Uterus (tissue), 2 donors: ENCODE data around the gene CAPN9.

Experiments used
- POLR2A ChIP-seq, 2 donors: fragments of 450-650 bp; IDR thresholded peaks; one replicate each; pipeline ENCODE4 v1.6.1; 2016; ENCODE audit warnings: antibody characterized with exemption in 2 of 2, mild to moderate bottlenecking in 1 of 2, moderate library complexity in 1 of 2
- TF ChIP-seq, protein P1 (sequence below), 4 experiments: fragments of 200-600 bp in 2 of 4; fragments of 450-650 bp in 2 of 4; sonication (generic) in 2 of 4; IDR thresholded peaks; one replicate each; pipeline ENCODE4 v1.5.1; 2016 to 2019; ENCODE audit warnings: antibody characterized with exemption in 4 of 4, mild to moderate bottlenecking in 2 of 4, moderate library complexity in 1 of 4

DNA sequence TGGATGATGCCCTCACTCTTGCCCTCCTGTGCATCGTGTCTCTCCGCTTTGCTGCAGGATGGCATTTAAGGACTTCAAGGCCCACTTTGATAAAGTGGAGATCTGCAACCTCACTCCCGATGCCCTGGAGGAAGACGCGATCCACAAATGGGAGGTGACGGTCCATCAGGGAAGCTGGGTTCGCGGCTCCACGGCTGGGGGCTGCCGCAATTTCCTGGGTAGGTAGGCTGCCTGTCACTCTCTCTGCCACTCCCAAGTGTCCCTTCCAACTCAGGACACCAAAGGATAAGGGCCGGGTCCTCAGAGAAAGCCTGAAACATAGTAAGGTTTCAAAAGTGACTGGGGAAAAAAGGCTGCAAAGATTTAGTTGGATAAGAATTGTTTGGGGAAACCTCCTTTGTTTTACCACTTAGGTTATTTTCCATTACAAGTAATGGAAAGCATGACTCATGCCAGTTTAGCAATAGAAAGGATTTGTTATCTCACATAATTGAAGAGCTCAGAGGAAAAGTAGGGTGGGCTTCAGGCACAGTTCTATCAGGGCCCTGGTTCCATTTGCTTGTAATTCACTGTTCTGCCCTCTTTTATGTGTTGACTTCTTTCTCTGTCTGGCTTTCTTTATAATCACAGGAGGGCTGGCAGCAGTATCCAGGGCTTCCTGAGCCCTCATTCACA lies 31.9 kb downstream of the CAPN9 start:
- TF ChIP-seq, protein P1, sequence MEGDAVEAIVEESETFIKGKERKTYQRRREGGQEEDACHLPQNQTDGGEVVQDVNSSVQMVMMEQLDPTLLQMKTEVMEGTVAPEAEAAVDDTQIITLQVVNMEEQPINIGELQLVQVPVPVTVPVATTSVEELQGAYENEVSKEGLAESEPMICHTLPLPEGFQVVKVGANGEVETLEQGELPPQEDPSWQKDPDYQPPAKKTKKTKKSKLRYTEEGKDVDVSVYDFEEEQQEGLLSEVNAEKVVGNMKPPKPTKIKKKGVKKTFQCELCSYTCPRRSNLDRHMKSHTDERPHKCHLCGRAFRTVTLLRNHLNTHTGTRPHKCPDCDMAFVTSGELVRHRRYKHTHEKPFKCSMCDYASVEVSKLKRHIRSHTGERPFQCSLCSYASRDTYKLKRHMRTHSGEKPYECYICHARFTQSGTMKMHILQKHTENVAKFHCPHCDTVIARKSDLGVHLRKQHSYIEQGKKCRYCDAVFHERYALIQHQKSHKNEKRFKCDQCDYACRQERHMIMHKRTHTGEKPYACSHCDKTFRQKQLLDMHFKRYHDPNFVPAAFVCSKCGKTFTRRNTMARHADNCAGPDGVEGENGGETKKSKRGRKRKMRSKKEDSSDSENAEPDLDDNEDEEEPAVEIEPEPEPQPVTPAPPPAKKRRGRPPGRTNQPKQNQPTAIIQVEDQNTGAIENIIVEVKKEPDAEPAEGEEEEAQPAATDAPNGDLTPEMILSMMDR (IDR thresholded peaks at IDR 0.05) = no peak
- no peak for TF ChIP-seq POLR2A (IDR thresholded peaks at IDR 0.05)
